GM12892 (cell line): ENCODE data around the gene ZNF536.

Source experiments
- POLR2A ChIP-seq: IDR thresholded peaks from 2 replicates; pipeline ENCODE4 v1.6.1; 2011; ENCODE audit warnings: low read depth, low read length, control low read depth
- POLR2AphosphoS5 ChIP-seq: IDR thresholded peaks from 2 replicates; pipeline ENCODE4 v1.6.1; 2011; ENCODE audit warnings: low read depth, low read length, control low read depth
- TAF1 ChIP-seq: IDR thresholded peaks from 2 replicates; pipeline ENCODE4 v1.6.1; 2011; ENCODE audit warnings: low read depth, mild to moderate bottlenecking, control low read depth, low read length, borderline replicate concordance

- TF ChIP-seq POLR2A (no peak), POLR2AphosphoS5 (no peak), TAF1 (no peak)
Measured at GRCh38 chr19:30598688-30599087, 226.5 kb downstream of the ZNF536 start.
